Cardiac fibroblast (primary cell): ENCODE results near the gene PRR19.

Source experiments
- DNase-seq, 2 donors: peaks; one replicate each; pipeline versions ENCODE4 v3.0.0 to v3.0.0-alpha.2; 2010; ENCODE audit warnings: low read depth in 2 of 2
- H3K4me3 ChIP-seq, 2 donors: replicated peaks in 1 of 2; 1 replicate in 1 of 2; 2 replicates in 1 of 2; pipeline ENCODE4 v1.5.1; 2011; ENCODE audit warnings: low read depth in 2 of 2, low read length in 2 of 2, mild to moderate bottlenecking in 2 of 2, moderate library complexity in 1 of 2
- CTCF ChIP-seq: IDR thresholded peaks from one replicate; pipeline ENCODE4 v1.5.1; 2011; ENCODE audit warnings: low read depth, mild to moderate bottlenecking, low read length, inconsistent platforms

Gene PRR19

GRCh38 chr19:42276821-42277220 is 25.1 kb upstream of the PRR19 start:
- H3K4me3 ChIP-seq, result no peak overlapping the region
- DNase-seq, result no peak
- TF ChIP-seq CTCF, result no peak

GRCh38 chr19:42277821-42278451 is 24.0 kb upstream of the PRR19 start:
- peak in 1 of 2 donors; percentile 74 for DNase-seq
- TF ChIP-seq CTCF, result no peak
- no peak overlapping the region for H3K4me3 ChIP-seq

GRCh38 chr19:42278452-42279154 is 23.3 kb upstream of the PRR19 start:
- no peak for DNase-seq
- H3K4me3 ChIP-seq, result no peak overlapping the region

GRCh38 chr19:42279155-42279901 is 22.6 kb upstream of the PRR19 start:
- TF ChIP-seq CTCF, result no peak
- peak overlapping the region; percentile 76 for H3K4me3 ChIP-seq
- DNase-seq, result no peak

More at GRCh38 chr19:42278452-42279154, 23.3 kb upstream of the PRR19 start:
- no peak for TF ChIP-seq CTCF

GRCh38 chr19:42279902-42280814 is 21.8 kb upstream of the PRR19 start:
- peak; percentile 84 to 96 for DNase-seq
- H3K4me3 ChIP-seq, result peak overlapping the region; percentile 76

More at GRCh38 chr19:42279902-42280814, 21.8 kb upstream of the PRR19 start:
- TF ChIP-seq CTCF, result peak; percentile 72
